GM19372 (cell line): ENCODE results near the gene TYSND1.
"Not testable (repeated sequence)": the region's sequence is repeated elsewhere in the genome, so short reads cannot be mapped to it uniquely, and the experiment has no call there.

Experiments used
- ATAC-seq: cut with Tn5 transposase; IDR thresholded peaks from one replicate; pipeline ENCODE4 v1.9.1; 2021; ENCODE audit warnings: mild to moderate bottlenecking, low read depth, moderate library complexity; ENCODE audit not compliant: unreplicated experiment

The TYSND1 gene

GRCh38 chr10:70164163-70164562 is 17.7 kb upstream of the TYSND1 start:
- ATAC-seq = no peak

- ATAC-seq = no peak
Observed at GRCh38 chr10:70163448-70163847, 16.9 kb upstream of the TYSND1 start.

- ATAC-seq = no peak
Observed at GRCh38 chr10:70162892-70163201, 16.3 kb upstream of the TYSND1 start.

- ATAC-seq = no peak
Observed at GRCh38 chr10:70162151-70162891, 15.8 kb upstream of the TYSND1 start.

- ATAC-seq = no peak
Observed at GRCh38 chr10:70160798-70161197, 14.3 kb upstream of the TYSND1 start.

- ATAC-seq = not testable (repeated sequence)
Observed at GRCh38 chr10:70159366-70159765, 12.9 kb upstream of the TYSND1 start.

GRCh38 chr10:70158113-70158512 is 11.6 kb upstream of the TYSND1 start:
- ATAC-seq = no peak

GRCh38 chr10:70155255-70155838 is 8.8 kb upstream of the TYSND1 start:
- ATAC-seq = no peak

- no peak for ATAC-seq
Observed at GRCh38 chr10:70148516-70148915, 2.0 kb upstream of the TYSND1 start.

- ATAC-seq = no peak
Observed at GRCh38 chr10:70147259-70147625, 742 bp upstream of the TYSND1 start.

GRCh38 chr10:70145666-70146488 is 623 bp downstream of the TYSND1 start:
- peak; percentile 45 for ATAC-seq

GRCh38 chr10:70145166-70145665 is 1.3 kb downstream of the TYSND1 start:
- ATAC-seq = peak; percentile 17

- ATAC-seq = no peak
Observed at GRCh38 chr10:70144372-70145110, 2.0 kb downstream of the TYSND1 start.

- no peak for ATAC-seq
Observed at GRCh38 chr10:70142555-70142954, 3.9 kb downstream of the TYSND1 start.

GRCh38 chr10:70140297-70140696 is 6.2 kb downstream of the TYSND1 start:
- ATAC-seq = no peak

- ATAC-seq = no peak
Observed at GRCh38 chr10:70139997-70140250, 6.6 kb downstream of the TYSND1 start.

- ATAC-seq = no peak
Observed at GRCh38 chr10:70139151-70139996, 7.1 kb downstream of the TYSND1 start.

GRCh38 chr10:70137927-70138883 is 8.3 kb downstream of the TYSND1 start:
- no peak for ATAC-seq

GRCh38 chr10:70137135-70137534 is 9.4 kb downstream of the TYSND1 start:
- ATAC-seq = no peak
